Endometrial microvascular endothelial cells (primary cell): Measurements from ENCODE around the gene CACNA2D1. TPM values are rescaled to one million over a fixed set of nuclear protein-coding genes. Genes with fewer than 3 reads are reported as not detected.

ENCODE experiments used
- in situ Hi-C: cut with HindIII; loops from 2 replicates; pipeline ENCODE4 v1.10.0; 2017; ENCODE audit warnings: low sequenced_read_pairs, low pct_unique_long_range_greater_than_20kb; ENCODE audit errors: inconsistent ontology term
- total RNA-seq: library from RNA; depleted of rRNA; stranded (reverse); fragments of >200 nt; gene quantifications from one replicate; pipeline ENCODE4 v1.2.3, GENCODE V29; 2015; ENCODE audit errors: inconsistent ontology term

Gene CACNA2D1
- total RNA-seq, 1 donor from 2014 or later = 49.5 TPM

DNA sequence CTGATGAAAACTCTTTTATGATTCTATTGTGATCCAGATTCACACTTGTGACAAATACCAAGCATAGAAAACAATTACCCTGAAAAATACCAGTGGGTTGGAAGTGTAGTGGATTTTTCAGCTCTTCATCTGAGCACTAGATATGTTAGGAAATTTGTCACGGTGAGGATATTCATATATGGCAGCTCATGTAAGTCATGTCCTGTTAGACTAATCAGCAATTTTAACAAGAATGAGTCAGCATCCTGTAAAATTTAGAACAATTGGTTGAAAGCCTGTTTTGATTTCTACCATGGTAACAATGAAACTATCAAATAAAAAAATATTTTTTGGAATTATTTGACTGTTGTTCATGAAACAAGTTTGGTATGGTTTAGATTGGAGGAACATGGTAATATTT is 334.3 kb downstream of the CACNA2D1 start:
- in situ Hi-C loops = no loop called here

DNA sequence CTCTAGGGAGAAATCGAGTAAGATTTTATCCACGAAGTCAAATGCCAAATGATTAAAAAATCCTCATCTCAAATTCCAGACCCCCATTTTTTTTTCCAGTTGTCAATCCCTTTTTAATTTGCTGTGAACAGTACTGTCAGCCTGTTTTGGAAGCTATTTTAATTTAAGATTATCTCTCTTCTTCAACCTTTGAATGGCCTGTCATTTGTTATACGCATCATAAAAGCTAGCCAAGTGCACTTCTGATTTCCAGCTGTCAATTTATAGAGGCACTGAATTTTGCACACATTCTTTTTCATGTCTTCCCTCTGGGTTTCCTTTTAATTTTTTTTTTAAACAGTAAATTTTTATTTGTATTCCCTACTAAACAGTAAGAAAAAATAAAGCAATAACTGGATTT is 337.4 kb downstream of the CACNA2D1 start:
- in situ Hi-C loops = no loop called here

DNA sequence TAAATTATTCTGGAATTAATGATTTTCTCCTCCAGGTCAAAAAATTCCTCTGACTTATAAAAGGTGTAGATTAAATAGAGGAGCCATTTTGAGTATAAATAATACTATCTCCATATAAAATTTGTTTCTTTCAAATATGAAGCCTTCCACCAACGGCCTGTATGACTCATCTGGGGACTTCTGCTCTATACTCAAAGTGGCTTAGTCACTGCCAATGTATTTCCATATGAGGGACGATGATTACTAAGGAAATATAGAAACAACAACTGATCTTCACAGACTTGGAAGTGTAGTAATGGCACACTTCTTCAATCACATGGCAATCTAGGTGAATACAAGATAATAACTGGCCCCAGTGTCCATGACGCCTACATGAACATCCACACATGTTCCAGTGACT is 338.1 kb downstream of the CACNA2D1 start:
- in situ Hi-C loops = no loop called here

DNA sequence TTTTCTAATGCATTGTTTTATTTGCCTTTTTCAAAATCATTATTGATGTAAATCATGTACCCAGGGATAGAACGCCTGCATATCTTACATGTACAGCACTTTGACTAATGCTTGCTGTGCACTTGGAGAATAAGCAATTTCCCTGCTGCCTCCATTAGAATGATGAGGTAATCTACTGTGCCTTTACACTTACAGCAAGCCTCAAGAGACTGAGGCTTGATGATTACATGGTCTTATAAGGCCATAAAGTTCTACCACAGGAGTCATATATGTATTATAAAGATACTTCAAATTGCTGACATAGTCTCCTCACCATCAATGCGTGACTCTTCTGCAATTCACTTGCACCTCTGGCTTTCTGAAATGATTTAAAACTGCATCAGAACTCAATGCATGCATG is 345.2 kb downstream of the CACNA2D1 start:
- in situ Hi-C loops = no loop called here

DNA sequence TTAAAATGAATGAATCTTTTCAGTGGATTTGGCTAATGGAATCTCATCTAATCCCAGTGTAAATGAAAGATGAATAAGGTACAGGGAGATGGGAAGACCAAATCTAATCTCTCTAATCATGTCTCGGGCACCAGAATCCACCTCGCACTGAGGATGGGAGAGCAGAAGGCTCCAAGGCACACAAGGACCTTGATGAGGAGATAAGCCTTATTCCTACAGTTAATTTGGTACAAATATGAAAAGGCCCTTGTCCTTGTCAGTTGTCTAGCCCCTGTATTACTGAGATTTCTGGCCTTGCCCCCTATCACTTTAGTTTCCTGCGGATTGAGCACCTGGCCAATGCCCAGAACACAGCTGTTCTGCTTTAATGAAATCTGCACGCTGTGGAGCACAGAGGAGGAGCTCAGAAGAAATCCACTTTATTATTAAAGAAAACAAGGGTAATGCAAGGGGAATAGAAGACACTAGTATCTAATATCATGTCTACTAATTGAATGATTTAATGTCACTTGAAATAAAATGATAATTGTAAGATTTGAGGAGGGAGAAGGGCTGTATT is 352.4 kb downstream of the CACNA2D1 start:
- in situ Hi-C loops = no loop called here

DNA sequence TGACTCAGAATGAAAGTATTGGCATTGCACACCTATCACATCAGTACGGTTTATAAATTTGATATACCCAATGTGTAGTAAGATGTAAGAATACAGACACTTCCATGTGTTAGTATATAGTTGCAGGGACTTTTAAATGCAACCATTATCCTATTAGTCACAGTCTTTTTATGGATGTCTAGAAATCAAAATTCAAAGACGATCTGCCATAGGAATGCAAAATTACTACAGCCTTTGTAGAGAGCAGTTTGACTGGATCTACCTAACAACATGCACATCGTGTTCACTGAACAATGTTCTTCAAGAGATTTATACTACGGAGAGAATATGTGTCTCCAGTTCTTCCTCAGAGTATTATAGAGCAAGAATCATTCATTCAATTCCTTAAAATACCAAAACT is 356.5 kb downstream of the CACNA2D1 start:
- in situ Hi-C loops = no loop called here

DNA sequence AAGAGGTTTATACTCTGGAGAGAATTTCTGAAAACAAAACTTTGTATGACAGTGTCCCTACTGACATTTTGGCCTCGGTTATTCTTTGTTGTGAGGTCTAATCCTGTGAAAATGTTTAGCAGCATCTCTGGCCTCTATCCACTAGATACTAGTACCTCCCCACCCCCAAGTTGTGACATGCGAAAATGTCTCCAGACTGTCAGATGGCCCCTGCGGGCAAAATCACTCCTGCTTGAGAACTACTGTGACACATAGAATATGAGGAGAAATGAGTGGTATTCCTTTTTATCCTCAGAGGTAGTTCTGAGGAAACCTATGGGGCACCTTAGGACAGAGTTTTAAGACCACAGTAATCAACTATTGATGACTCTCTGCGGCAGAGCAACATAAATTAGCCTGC is 358.5 kb downstream of the CACNA2D1 start:
- in situ Hi-C loops = no loop called here

DNA sequence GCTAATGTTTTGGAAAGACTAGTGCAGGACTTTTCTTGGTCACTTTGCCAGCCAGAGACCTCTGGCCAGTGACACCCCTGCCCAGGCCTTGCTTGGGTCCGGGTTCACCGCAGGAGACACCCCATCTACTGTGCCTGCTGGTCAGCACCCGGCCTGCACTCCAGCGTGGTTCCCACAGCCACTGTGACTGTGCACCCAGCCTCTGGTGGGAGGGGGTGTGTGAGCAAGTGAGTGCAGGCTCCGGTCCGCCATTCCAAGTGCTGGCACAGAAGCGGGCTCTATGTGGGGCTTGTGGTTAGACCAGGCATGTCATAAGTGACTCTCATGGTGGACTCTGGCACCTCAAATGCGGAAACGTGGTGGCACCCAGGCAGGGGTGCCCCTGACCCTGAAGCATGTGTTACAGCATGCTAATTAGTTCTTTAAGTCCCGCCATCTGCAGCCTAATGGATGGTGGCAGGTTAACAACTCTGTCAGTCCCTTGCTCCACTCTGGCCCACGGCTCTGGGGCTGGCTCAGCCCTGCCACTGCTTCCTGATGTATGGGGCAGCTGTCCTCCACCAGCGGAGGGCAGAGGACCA is 361.8 kb downstream of the CACNA2D1 start:
- in situ Hi-C loops = no loop called here

DNA sequence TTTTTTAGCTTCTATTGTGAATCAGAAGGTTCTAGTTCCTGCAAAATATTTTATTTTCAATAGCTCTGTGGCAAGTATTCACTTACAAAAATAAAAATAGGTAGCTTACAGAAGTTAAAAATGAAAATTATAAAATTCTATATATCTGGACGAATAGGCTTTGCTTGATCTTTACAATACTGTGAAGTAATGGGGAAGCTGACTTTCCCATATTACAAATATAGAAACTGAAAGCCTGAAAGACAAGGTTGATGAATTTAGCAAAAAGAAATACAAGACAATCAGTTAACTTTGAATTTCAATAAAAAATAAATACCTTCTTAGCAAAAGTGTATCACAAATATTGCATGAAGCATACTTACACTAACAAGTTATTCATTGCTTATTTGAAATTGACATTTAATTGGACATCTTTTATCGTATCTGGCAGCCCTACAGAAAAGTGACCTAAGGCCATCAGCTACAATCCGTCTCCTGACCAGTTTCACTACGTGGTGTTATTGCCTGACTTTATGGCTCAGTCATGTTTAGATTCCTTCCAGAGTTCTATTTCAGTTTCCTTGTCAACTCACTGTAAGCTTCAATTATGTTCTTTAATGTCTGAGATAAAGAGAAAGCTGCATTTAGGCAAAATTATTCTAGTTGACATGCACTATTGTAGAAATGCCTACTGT is 363.2 kb downstream of the CACNA2D1 start:
- in situ Hi-C loops = no loop called here

DNA sequence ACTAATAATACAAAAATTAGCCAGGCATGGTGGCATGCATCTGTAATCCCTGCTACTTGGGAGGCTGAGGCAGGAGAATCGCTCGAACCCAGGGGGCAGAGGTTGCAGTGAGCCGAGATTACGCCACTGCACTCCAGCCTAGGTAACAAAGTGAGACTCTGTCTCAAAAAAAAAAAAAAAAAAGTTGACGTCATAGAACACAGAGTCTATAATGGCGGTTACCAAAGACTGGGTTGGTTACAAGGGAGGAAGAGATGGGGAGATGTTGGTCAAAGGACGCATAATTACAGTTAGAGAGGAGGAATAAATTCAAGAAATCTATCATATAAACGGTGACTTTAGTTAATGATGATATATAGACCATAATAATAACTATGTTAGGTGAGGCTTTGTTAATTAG is 364.1 kb downstream of the CACNA2D1 start:
- in situ Hi-C loops = no loop called here

DNA sequence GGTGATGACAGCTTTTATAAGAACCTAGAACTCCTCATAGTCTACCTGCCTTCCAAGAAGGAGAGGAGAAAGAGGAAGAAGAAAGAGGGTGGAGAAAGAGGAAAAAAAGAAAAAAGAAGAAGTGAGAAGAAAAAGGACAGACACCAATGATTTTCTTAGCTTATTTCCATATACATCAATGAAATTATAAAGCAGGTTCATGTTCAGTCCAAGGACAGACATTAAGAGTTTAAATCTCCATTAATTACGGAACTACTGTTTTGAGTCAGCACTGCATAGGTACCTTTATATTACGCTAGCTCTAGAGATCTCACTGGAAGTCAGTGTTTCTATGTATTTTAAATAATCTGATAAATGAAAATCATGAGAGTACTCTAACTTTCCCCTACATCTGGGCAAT is 364.8 kb downstream of the CACNA2D1 start:
- in situ Hi-C loops = no loop called here

DNA sequence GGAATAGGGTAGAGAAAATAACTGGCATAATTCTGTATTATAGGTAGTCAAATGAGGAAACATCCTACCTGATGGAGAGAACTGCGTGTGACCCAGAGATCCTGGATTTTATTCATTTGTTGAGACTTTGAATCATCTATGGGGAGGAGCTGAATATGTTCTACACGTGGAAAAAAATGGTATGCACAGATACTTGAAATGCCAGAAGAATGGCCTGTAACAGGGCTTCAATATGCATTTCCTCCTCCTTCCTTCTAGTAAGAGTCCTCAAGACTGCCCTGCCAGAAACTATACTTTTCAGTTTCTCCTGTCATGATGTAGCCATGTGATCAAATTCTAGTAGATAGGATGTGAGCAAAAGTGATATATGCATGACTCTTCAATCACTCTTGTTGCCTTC is 372.1 kb downstream of the CACNA2D1 start:
- in situ Hi-C loops = no loop called here

DNA sequence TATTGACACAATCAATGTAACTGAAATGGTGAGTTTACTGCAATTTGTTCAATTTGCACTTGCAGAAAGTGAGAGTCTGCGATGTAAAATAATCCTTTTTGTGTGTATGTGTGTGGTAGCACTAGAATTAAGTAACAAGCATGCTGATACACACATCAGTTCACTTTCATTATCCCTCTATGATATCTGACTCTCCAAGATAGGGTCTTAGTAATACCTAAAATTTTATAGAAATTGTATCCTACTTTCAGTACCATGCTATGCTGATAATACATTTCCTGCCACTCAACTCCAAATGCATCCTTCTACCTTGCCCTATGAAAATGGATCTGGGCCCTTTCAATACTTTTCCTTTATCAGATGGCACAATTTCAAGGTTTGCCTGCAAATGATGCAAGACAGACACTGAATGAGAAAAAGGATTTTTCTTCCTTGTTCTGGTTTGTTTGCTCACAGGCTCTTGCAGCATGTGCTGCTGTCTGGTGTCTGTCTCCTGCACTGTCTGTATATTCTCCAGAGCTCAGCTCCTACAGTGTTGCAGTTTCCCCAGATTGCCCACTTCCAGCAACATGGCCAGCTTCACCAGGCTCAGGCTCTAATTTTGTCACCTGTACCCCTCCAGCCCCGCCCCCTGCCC is 375.8 kb downstream of the CACNA2D1 start:
- in situ Hi-C loops = no loop called here

DNA sequence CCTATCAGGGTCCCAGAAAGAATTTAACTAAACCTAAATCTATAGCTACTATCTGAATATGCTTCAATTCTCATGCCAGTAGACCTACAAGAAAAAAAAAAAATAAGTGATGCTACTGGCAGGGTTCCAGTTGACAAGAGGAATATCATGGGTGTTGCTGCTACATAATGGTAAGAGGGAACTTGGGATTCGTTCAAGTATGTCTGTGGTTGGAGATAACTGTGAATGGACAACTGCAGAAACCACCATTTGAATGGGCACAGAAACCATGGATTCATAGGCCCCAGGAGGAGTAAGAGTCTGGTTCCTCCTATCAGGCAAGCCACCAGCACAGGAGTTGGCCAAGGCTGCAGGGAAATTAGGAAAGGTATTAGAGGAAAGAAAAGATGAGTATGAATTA is 386.1 kb downstream of the CACNA2D1 start:
- in situ Hi-C loops = no loop called here

DNA sequence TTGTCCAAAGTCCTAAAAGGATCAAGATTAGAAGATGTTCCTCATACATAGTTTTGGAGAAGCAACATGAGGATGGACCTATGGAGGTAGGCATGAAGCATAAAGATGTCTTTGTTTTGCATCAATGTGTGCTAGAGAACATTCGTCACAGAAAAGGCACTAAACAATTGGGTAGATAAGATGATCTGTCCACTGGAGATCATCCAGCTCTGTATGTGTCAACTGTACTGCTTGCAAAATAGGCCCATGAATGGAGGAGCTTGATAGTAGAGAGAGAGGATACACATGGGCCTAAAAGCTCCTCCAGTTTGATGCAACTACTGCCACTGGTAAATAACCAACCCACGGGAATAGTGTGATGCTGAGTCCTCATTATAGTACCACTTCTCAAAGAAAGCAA is 387.3 kb downstream of the CACNA2D1 start:
- in situ Hi-C loops = no loop called here

DNA sequence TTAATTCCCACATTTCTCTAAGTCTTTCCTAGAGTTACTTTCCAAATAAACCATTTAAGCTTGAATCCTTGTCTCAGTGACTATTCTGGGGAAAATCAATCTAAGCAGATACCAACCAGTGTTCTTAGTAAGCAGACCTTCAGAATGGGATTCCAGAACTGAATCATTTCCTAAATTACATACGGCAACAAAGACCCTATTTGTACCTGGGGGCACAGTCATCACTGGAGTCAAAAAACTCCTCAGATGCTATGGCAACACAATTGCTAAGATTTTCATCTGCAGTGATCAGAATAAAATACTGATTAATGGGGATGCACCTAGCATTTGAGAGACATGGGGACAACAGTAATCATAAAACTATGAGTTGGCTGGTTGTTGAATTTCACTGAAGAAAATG is 389.0 kb downstream of the CACNA2D1 start:
- in situ Hi-C loops = no loop called here

DNA sequence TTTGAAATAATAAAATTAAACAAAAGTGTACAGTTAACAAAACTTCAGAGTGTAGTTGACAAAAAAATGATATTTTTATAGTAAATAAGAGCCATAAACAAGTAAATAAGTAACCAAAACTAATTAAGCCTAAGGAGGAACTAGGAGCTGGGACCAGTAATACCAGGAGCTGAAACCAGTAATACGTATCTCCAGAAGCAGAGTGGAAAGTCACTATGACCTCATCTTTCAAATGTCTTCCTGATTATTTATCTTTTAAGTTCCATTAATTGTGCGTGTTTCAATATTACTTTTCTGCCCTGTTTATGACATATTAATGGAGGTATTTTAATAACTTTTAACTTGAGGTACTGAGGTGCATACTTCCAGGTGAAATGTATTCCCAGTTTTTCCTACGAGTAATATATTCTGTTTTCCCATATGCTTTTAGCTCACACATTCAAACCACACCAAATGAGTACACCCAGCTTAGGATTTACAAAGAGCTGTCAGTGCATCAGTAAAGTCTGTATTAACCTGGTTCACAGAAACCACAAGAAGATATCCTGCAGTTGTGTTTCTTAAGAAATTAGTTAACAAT is 390.0 kb downstream of the CACNA2D1 start:
- in situ Hi-C loops = no loop called here

DNA sequence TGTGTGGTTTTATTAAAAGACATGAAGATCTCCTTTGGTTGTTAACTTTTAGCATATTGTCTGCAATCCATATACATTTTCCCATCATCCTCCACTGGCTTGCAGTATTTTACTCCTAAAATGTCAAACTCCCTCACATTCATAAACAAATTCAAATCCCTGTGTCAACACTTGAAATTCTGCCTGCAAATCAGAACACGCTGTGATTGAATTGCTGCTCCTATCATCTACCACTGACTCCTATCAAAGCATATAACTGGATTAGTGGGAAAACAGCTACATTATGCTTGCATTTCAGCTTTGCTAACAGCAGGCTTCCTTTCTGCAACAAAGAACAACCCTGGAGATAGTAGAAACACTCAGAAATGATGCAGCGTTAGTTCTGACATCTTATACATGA is 392.0 kb downstream of the CACNA2D1 start:
- in situ Hi-C loops = no loop called here

DNA sequence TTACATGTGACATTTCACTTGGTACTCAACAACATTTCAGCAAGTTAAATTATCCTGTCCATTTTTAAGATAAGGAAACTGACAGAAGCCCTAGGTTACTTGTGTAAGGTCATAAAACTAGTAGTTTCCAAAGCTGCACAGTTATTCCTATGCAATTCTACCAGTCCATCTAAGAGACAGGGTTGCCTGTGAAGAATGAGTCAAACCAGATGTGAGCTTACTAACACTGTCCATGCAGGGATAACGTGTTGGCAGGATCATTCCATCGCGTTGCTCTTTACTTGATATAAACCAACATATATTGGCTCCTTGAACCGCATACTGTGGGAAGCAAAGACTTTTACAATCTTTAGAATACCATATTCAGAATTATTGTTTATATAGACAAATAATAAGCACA is 392.8 kb downstream of the CACNA2D1 start:
- in situ Hi-C loops = no loop called here
